ENCODE data around the gene HACD4. TPM values are rescaled to one million over a fixed set of nuclear protein-coding genes. Genes with fewer than 3 reads are reported as not detected.

The HACD4 gene
- total RNA-seq, 1 donor from 2014 or later: 4.6 TPM

DNA sequence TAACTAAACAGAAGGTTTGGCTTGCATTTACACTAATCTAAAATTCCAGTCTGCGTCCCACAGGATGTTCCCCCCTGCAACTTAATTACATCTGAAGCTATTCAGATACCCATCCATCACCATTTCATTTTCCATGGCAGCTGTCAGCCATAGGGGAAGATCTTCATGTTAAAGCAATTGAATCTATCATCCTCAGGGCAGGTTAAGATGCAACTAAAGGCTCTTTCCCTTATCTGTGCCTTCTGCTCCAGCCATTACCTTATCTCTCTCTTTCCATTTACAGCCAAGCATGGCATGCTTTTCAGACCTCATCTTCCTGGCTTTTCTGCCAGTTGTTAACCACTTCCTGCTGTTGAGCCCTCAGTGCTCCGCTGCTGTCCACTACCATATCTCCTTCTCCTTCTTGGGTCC lies 15.8 kb upstream of the HACD4 start:
- Histone ChIP-seq H3K36me3 (no peaks in the 10 kb centered on the region), H3K27ac (no peak overlapping the region), H3K4me1 (no peaks in the 10 kb centered on the region), H3K27me3 (no peaks in the 10 kb centered on the region), H3K4me3 (no peak overlapping the region), H3K9me3 (no peaks in the 10 kb centered on the region)
- intact Hi-C loops (cut with DNase I): no loop called here
- DNase-seq (ENCODE audit: low spot score in 2 of 2): no peak
- TF ChIP-seq, protein P1, sequence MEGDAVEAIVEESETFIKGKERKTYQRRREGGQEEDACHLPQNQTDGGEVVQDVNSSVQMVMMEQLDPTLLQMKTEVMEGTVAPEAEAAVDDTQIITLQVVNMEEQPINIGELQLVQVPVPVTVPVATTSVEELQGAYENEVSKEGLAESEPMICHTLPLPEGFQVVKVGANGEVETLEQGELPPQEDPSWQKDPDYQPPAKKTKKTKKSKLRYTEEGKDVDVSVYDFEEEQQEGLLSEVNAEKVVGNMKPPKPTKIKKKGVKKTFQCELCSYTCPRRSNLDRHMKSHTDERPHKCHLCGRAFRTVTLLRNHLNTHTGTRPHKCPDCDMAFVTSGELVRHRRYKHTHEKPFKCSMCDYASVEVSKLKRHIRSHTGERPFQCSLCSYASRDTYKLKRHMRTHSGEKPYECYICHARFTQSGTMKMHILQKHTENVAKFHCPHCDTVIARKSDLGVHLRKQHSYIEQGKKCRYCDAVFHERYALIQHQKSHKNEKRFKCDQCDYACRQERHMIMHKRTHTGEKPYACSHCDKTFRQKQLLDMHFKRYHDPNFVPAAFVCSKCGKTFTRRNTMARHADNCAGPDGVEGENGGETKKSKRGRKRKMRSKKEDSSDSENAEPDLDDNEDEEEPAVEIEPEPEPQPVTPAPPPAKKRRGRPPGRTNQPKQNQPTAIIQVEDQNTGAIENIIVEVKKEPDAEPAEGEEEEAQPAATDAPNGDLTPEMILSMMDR (IDR thresholded peaks at IDR 0.05): no peak

DNA sequence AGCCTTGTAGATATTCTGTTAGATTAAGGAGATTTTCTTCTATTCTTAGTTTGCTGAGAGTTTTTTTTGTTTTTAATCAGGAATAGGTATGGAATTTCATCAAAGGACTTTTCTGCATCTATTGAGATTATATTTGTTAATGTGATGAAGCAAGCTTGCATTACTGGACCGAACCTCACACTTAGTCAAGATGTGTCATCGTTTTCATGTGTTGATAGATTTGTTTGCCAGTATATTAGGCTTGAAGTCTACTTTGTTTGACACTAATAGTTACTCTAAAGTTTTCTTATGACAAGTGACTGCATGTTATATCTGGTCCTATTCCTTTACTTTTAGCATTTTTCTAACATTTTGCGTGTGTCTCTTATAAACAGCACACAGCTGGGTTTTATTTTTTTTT lies 12.4 kb upstream of the HACD4 start:
- TF ChIP-seq, protein P1 (IDR thresholded peaks at IDR 0.05): no peak
- H3K9me3 ChIP-seq: no peaks in the 10 kb centered on the region
- no peak for DNase-seq (ENCODE audit: low spot score in 2 of 2)
- H3K27ac ChIP-seq: no peak overlapping the region
- no peak overlapping the region for H3K4me3 ChIP-seq
- intact Hi-C loops (cut with DNase I): no loop called here
- H3K27me3 ChIP-seq: no peaks in the 10 kb centered on the region
- no peaks in the 10 kb centered on the region for H3K4me1 ChIP-seq
- no peaks in the 10 kb centered on the region for H3K36me3 ChIP-seq

DNA sequence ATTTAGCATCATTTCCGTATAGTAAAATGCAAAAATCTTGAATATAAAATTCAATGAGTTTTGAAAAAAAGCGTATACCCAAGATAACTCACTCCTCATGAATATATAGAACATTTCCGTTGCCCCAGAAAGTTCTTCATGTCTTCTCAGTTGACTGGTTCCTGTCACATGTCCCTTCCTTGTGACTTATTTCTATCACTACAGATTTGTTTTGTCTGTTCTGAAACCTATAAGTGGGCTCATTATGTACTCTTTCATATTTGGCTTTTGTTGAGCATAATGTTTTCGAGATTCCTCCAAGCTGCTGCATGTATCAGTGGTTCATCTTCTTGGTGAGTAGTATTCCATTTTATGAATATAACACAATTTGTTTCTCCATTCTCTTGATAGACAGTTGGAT lies 11.0 kb upstream of the HACD4 start:
- Histone ChIP-seq H3K36me3 (no peaks in the 10 kb centered on the region), H3K9me3 (no peaks in the 10 kb centered on the region), H3K4me3 (no peak overlapping the region), H3K27me3 (no peaks in the 10 kb centered on the region), H3K27ac (no peak overlapping the region), H3K4me1 (no peaks in the 10 kb centered on the region)
- DNase-seq (ENCODE audit: low spot score in 2 of 2): no peak
- TF ChIP-seq, protein P1 (IDR thresholded peaks at IDR 0.05): no peak
- intact Hi-C loops (cut with DNase I): no loop called here

DNA sequence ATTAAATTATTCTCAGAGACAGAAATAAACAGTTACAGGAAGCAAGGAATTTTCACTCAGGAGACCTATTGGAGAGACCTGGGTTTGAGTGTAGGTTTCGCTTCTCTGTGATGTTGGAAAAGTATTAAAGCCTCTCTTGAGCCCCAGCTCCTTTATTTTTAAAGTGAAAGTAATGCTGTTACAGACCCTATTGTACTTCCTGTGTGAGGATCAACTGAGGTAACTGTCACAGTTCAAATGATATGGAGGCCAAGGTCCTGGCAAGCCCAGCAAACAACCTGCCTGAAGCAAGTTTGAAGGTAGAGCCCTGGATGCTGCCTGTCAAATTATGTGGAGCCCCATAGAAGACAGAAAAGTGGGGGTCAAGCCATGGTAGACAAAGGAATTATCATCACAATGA lies 7.9 kb upstream of the HACD4 start:
- H3K27ac ChIP-seq: no peak overlapping the region
- no peaks in the 10 kb centered on the region for H3K27me3 ChIP-seq
- no peak for DNase-seq (ENCODE audit: low spot score in 2 of 2)
- no peaks in the 10 kb centered on the region for H3K36me3 ChIP-seq
- intact Hi-C loops (cut with DNase I): no loop called here
- no peaks in the 10 kb centered on the region for H3K9me3 ChIP-seq
- H3K4me3 ChIP-seq: no peak overlapping the region
- TF ChIP-seq, protein P1 (IDR thresholded peaks at IDR 0.05): no peak
- H3K4me1 ChIP-seq: no peaks in the 10 kb centered on the region

DNA sequence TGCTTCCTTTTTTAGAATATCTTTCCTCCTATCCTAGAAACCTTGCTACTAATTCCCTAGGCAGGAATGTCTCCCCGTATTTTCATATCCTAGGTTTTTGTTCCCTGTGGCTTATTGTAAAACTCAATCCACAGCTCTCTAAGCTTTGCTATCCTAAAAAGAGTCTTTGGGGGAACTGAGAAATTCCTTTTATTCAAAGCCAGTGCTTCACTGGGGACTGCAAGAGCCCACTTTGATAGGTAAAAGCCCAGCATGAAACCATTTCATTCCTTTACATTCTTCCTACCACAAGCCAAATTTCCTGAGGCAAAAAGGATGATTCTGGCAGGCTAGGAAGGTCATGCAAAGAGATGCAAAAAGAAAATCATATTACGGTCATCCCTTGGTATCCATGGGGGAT lies 5.8 kb upstream of the HACD4 start:
- intact Hi-C loops (cut with DNase I): no loop called here
- TF ChIP-seq, protein P1 (IDR thresholded peaks at IDR 0.05): no peak
- Histone ChIP-seq H3K4me3 (no peak overlapping the region), H3K27me3 (no peaks in the 10 kb centered on the region), H3K4me1 (no peaks in the 10 kb centered on the region), H3K36me3 (no peaks in the 10 kb centered on the region), H3K9me3 (no peaks in the 10 kb centered on the region), H3K27ac (no peak overlapping the region)
- DNase-seq (ENCODE audit: low spot score in 2 of 2): no peak

DNA sequence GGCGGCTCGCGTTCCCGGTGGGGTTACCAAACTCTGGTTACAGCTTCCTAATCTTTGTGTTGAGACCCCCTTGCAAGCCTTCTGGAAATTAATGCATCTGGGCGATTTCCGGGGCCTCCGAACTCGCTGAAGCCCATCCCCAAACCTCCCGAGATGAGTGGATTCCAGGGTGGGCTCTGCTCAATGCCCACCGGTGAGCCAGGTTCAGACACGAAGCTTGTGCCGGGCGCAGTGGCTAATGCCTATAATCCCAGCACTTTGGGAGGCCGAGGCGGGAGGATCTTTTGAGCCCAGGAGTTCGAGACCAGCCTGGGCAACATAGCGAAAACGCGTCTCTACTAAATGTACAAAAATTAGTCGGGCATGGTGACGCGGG lies 356 bp upstream of the HACD4 start:
- TF ChIP-seq, protein P1 (IDR thresholded peaks at IDR 0.05): no peak
- Histone ChIP-seq H3K4me3 (peak overlapping the region; percentile 66 to 79), H3K27me3 (no peaks in the 10 kb centered on the region), H3K36me3 (no peaks in the 10 kb centered on the region), H3K27ac (peak overlapping the region; percentile 77 to 82), H3K9me3 (no peaks in the 10 kb centered on the region), H3K4me1 (peaks cover 0 to 4% of the 10 kb centered on the region in 2 donors)
- DNase-seq (ENCODE audit: low spot score in 2 of 2): no peak
- intact Hi-C loops (cut with DNase I): loop anchor here (2.0 to 5.0 kb wide), 2 partner anchors 39 to 49 kb away; no protein-coding TSS in a partner anchor

All from ascending aorta (tissue), 2 donors.